ENCODE data around the gene FHL1.

FHL1 gene

DNA sequence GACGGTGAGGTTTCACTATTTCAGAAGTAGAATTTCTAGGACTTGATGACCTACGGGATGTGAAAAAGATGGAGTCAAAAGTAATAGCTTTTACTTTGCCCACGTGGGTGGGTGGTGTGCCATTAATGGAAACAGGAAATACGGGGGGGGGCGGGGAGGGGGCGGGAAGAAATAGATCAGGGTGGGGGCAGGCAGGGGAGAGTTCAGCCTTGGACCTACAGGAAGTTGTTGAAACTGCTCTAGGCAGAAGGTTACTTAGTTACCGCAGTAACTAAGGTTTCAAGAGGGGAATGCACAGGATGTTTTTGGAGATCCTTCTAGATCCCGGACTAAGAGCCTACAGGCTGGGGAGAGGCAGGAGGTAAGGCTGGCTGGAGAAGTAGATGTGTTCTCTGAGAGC, 3.6 kb upstream of the FHL1 start:
- 67 to 81% methylated on average over 3 to 8 of the region's 8 CpGs for WGBS, 2 experiments
- H3K4me1 ChIP-seq (ENCODE audit: control insufficient read depth, insufficient read depth, low read length), result no peaks in the 10 kb centered on the region
- H3K36me3 ChIP-seq (ENCODE audit: control insufficient read depth, insufficient read depth, low read length), result no peaks in the 10 kb centered on the region
- no peaks in the 10 kb centered on the region for H3K9me3 ChIP-seq (ENCODE audit: control insufficient read depth, low read length)
- H3K27ac ChIP-seq (ENCODE audit: insufficient read depth, low read depth, low read length, poor library complexity, severe bottlenecking), result no peak overlapping the region
- no peak overlapping the region for H3K4me3 ChIP-seq (ENCODE audit: insufficient read depth, low read depth, low read length)
- H3K27me3 ChIP-seq (ENCODE audit: control insufficient read depth, insufficient read depth, low read length, poor library complexity, severe bottlenecking), result peaks cover 19% of the 10 kb centered on the region

DNA sequence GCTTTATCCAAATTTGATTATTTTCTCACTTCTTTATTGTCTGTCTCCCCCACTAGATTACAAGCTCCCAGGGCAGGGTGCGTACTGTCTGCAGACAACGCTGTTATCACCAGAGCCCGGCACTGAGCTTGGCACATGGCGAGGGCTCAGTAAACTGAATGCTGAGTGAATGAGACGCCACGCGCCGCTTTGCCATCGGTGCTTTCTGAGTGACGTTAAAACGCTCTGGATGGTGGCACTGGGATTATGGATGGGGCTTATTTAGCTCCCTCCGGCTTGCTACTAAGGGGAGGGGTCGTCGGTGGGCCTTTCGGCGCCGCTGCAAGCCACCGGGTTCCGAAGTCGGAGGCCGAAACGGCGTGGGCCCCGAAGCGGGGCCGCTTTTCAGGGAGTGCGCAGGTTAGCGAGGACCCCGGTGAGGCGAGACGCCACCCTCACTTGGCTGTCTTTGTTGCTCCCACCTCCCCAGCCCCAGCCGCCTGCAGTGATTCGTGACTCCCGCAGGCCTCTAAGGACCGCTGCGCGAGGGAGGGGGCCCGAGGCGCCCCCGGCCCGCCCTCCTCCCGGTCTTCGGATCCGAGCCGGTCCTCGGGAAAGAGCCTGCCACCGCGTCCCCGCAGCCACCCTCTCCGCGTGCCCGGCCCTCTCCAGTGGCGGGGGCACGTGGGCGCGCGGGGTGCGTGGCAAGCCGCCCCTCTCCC, 569 bp upstream of the FHL1 start:
- 1 to 2% methylated on average over 59 of the region's 59 CpGs for WGBS, 2 experiments
- H3K4me1 ChIP-seq (ENCODE audit: control insufficient read depth, insufficient read depth, low read length), result peaks cover 4% of the 10 kb centered on the region
- no peaks in the 10 kb centered on the region for H3K36me3 ChIP-seq (ENCODE audit: control insufficient read depth, insufficient read depth, low read length)
- no peaks in the 10 kb centered on the region for H3K9me3 ChIP-seq (ENCODE audit: control insufficient read depth, low read length)
- peak overlapping the region; percentile 61 for H3K4me3 ChIP-seq (ENCODE audit: insufficient read depth, low read depth, low read length)
- no peak overlapping the region for H3K27ac ChIP-seq (ENCODE audit: insufficient read depth, low read depth, low read length, poor library complexity, severe bottlenecking)
- peaks cover 19% of the 10 kb centered on the region for H3K27me3 ChIP-seq (ENCODE audit: control insufficient read depth, insufficient read depth, low read length, poor library complexity, severe bottlenecking)

DNA sequence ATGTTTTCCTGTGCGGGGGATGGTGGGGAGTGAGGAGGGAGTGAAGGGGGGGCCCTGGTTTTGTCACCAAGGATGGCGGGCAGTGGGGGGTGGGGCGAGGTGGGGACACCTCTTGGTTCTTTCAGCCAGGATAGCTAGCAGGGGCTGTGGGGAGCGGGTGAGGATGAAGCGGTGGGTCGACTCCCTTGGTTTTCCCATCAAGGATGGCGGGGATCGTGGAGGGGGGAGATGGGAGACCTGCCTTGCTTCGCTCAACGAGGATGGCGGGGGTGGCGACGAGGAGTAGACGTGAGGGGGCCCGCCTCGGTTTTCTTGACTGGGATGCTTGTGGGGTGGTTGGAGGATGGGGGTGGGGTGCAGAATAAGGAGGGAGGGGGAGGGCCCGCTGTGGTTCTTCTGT, 643 bp downstream of the FHL1 start:
- H3K4me1 ChIP-seq (ENCODE audit: control insufficient read depth, insufficient read depth, low read length), result peaks cover 4% of the 10 kb centered on the region
- H3K27ac ChIP-seq (ENCODE audit: insufficient read depth, low read depth, low read length, poor library complexity, severe bottlenecking), result no peak overlapping the region
- peak overlapping the region; percentile 61 for H3K4me3 ChIP-seq (ENCODE audit: insufficient read depth, low read depth, low read length)
- H3K27me3 ChIP-seq (ENCODE audit: control insufficient read depth, insufficient read depth, low read length, poor library complexity, severe bottlenecking), result peaks cover 19% of the 10 kb centered on the region
- H3K9me3 ChIP-seq (ENCODE audit: control insufficient read depth, low read length), result no peaks in the 10 kb centered on the region
- H3K36me3 ChIP-seq (ENCODE audit: control insufficient read depth, insufficient read depth, low read length), result no peaks in the 10 kb centered on the region
- WGBS, 2 experiments, result 0 to 1% methylated on average over 17 of the region's 17 CpGs

DNA sequence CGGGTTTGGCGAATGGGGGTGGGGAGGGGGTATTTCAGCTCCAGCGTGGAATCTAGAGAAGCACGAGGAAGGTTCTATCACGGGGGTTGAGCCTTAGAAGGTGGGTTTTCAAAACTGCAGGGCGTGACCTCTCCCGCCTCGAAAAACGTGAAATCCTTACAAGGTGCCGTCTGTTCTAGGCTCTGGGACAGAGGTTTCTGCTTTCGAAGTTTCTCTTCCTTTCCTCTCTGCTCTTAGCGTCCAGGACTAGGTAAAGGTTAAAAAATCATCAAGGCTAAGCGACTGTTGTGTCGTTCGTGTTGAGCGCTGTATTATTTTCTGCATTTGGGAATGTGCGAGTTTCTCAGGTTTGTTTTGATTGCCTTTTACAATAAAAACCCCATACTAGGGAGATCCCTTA, 1.1 kb downstream of the FHL1 start:
- Histone ChIP-seq H3K4me3 (ENCODE audit: insufficient read depth, low read depth, low read length) (peak overlapping the region; percentile 61), H3K9me3 (ENCODE audit: control insufficient read depth, low read length) (no peaks in the 10 kb centered on the region), H3K27me3 (ENCODE audit: control insufficient read depth, insufficient read depth, low read length, poor library complexity, severe bottlenecking) (peaks cover 19% of the 10 kb centered on the region), H3K4me1 (ENCODE audit: control insufficient read depth, insufficient read depth, low read length) (peaks cover 4% of the 10 kb centered on the region), H3K36me3 (ENCODE audit: control insufficient read depth, insufficient read depth, low read length) (no peaks in the 10 kb centered on the region), H3K27ac (ENCODE audit: insufficient read depth, low read depth, low read length, poor library complexity, severe bottlenecking) (no peak overlapping the region)
- 3 to 4% methylated on average over 11 to 12 of the region's 17 CpGs for WGBS, 2 experiments

DNA sequence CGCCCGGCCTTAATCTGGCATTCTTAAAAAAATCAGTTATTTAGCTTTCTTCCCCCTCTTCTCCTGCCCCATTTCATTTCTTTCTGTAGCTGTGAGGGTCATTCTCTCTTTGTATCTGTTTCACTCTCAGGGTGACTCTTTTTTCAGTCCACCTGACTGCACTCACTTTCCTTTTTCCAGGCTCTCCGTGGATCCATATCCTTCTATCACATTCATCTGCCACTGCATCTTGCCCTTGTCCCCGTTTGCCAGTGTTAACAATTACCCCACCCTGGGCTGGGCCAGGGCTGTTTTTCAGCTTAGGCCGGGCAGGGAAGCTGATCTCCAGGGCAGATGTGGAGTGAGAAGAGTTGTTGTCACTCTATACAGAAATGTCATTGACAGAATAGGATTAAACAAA, 7.7 kb downstream of the FHL1 start:
- peaks cover 4% of the 10 kb centered on the region for H3K4me1 ChIP-seq (ENCODE audit: control insufficient read depth, insufficient read depth, low read length)
- WGBS, 2 experiments, result 49 to 50% methylated on average over 4 of the region's 5 CpGs
- H3K27me3 ChIP-seq (ENCODE audit: control insufficient read depth, insufficient read depth, low read length, poor library complexity, severe bottlenecking), result no peaks in the 10 kb centered on the region
- no peaks in the 10 kb centered on the region for H3K9me3 ChIP-seq (ENCODE audit: control insufficient read depth, low read length)
- H3K27ac ChIP-seq (ENCODE audit: insufficient read depth, low read depth, low read length, poor library complexity, severe bottlenecking), result no peak overlapping the region
- H3K4me3 ChIP-seq (ENCODE audit: insufficient read depth, low read depth, low read length), result no peak overlapping the region
- H3K36me3 ChIP-seq (ENCODE audit: control insufficient read depth, insufficient read depth, low read length), result no peaks in the 10 kb centered on the region

DNA sequence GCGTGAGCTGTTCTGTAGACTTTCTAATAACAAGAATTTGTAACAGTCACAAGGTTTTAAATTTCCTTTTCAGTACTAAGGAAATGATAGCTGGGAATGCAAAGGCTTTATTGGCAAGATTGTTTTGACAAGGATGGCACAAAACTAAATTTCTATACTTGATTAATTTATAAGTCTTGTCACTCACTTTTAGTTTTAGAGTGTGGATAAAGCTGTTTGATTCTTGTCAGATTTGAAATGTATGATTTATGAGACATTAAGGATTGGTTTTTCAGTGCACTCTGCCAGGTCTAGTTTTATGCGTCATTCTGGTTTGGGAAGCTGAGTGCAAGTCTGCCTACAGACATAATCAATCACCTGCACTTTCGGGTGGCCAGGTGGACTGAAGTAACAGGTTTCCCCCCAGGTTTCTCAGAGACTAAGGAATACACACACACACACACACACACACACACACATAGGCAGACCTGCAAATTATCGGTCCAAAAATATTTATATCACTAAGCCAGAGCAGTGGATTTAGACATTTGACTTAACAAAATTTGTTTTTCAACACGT, 9.3 kb downstream of the FHL1 start:
- peaks cover 3% of the 10 kb centered on the region for H3K4me1 ChIP-seq (ENCODE audit: control insufficient read depth, insufficient read depth, low read length)
- 97 to 100% methylated on average over 5 of the region's 5 CpGs for WGBS, 2 experiments
- no peaks in the 10 kb centered on the region for H3K27me3 ChIP-seq (ENCODE audit: control insufficient read depth, insufficient read depth, low read length, poor library complexity, severe bottlenecking)
- no peak overlapping the region for H3K4me3 ChIP-seq (ENCODE audit: insufficient read depth, low read depth, low read length)
- no peaks in the 10 kb centered on the region for H3K9me3 ChIP-seq (ENCODE audit: control insufficient read depth, low read length)
- no peaks in the 10 kb centered on the region for H3K36me3 ChIP-seq (ENCODE audit: control insufficient read depth, insufficient read depth, low read length)
- H3K27ac ChIP-seq (ENCODE audit: insufficient read depth, low read depth, low read length, poor library complexity, severe bottlenecking), result no peak overlapping the region

DNA sequence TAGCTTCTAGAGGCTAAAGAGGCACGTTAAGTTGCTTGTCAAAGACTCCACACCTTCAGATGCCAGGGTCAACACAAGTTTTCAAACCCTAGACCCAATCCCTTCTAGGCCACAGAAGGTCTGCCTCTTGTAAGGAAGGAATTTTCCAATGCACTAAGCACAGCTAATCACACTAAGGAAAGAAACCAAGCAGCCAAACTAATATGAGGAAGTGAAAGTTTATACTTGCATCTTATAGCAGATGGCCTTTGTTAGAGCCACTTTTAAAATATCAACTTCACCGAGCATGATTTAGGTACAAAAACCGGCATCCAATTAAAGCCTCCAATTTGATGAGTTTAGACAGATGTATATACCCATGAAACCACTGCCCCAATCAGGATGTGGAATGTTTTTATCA, 9.9 kb downstream of the FHL1 start:
- H3K4me1 ChIP-seq (ENCODE audit: control insufficient read depth, insufficient read depth, low read length), result peaks cover 3% of the 10 kb centered on the region
- no peaks in the 10 kb centered on the region for H3K9me3 ChIP-seq (ENCODE audit: control insufficient read depth, low read length)
- H3K27me3 ChIP-seq (ENCODE audit: control insufficient read depth, insufficient read depth, low read length, poor library complexity, severe bottlenecking), result no peaks in the 10 kb centered on the region
- 78 to 95% methylated on average over 2 to 3 of the region's 3 CpGs for WGBS, 2 experiments
- no peaks in the 10 kb centered on the region for H3K36me3 ChIP-seq (ENCODE audit: control insufficient read depth, insufficient read depth, low read length)
- no peak overlapping the region for H3K4me3 ChIP-seq (ENCODE audit: insufficient read depth, low read depth, low read length)
- no peak overlapping the region for H3K27ac ChIP-seq (ENCODE audit: insufficient read depth, low read depth, low read length, poor library complexity, severe bottlenecking)

DNA sequence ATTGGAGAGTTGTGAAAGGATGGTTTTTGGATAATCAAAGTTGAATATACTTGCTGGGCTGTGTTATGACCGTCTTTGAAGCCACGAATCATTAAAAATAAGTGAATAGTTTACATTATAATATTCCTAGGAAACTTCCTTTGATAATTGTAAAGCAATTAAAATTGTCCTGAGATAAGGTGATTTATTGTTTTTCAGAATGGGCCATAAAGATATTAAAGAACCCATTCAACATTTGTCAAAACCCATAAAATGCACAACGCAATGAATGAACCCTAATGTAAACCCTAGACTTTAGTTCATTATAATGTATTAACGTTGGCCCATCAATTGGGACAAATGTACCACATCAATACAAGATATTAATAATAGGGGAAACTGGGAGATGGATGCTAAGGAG, 11.4 kb downstream of the FHL1 start:
- Histone ChIP-seq H3K27ac (ENCODE audit: insufficient read depth, low read depth, low read length, poor library complexity, severe bottlenecking) (no peak overlapping the region), H3K27me3 (ENCODE audit: control insufficient read depth, insufficient read depth, low read length, poor library complexity, severe bottlenecking) (no peaks in the 10 kb centered on the region), H3K4me3 (ENCODE audit: insufficient read depth, low read depth, low read length) (no peak overlapping the region), H3K36me3 (ENCODE audit: control insufficient read depth, insufficient read depth, low read length) (no peaks in the 10 kb centered on the region), H3K9me3 (ENCODE audit: control insufficient read depth, low read length) (no peaks in the 10 kb centered on the region), H3K4me1 (ENCODE audit: control insufficient read depth, insufficient read depth, low read length) (peaks cover 3% of the 10 kb centered on the region)
- 100% methylated on average over 1 of the region's 4 CpGs; no CpG with 5 or more reads in 1 of the 2 experiments for WGBS, 2 experiments

DNA sequence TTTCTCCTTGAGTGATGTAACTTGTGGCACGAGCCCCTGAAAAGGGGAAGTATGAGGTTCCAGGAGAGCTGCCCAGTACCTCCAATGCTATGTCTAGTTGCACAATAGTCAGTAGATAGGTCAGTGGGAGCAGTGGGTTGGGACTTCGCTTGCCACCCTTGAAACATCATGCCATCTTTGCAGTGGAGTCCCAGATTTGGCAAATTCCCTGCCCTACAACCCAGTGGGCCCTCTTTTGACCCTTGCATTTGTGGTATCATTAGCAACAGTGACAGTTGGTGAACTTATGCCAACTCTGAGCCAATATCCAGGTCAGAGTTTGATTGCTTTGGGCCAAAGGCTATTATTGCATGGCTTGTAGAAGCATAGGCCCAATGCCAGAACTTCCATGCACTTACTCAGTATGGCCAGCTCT, 12.3 kb downstream of the FHL1 start:
- no peaks in the 10 kb centered on the region for H3K9me3 ChIP-seq (ENCODE audit: control insufficient read depth, low read length)
- H3K36me3 ChIP-seq (ENCODE audit: control insufficient read depth, insufficient read depth, low read length), result no peaks in the 10 kb centered on the region
- no peaks in the 10 kb centered on the region for H3K27me3 ChIP-seq (ENCODE audit: control insufficient read depth, insufficient read depth, low read length, poor library complexity, severe bottlenecking)
- H3K4me3 ChIP-seq (ENCODE audit: insufficient read depth, low read depth, low read length), result no peak overlapping the region
- peaks cover 3% of the 10 kb centered on the region for H3K4me1 ChIP-seq (ENCODE audit: control insufficient read depth, insufficient read depth, low read length)
- WGBS, 2 experiments, result 94% methylated on average over 2 of the region's 2 CpGs
- H3K27ac ChIP-seq (ENCODE audit: insufficient read depth, low read depth, low read length, poor library complexity, severe bottlenecking), result no peak overlapping the region

DNA sequence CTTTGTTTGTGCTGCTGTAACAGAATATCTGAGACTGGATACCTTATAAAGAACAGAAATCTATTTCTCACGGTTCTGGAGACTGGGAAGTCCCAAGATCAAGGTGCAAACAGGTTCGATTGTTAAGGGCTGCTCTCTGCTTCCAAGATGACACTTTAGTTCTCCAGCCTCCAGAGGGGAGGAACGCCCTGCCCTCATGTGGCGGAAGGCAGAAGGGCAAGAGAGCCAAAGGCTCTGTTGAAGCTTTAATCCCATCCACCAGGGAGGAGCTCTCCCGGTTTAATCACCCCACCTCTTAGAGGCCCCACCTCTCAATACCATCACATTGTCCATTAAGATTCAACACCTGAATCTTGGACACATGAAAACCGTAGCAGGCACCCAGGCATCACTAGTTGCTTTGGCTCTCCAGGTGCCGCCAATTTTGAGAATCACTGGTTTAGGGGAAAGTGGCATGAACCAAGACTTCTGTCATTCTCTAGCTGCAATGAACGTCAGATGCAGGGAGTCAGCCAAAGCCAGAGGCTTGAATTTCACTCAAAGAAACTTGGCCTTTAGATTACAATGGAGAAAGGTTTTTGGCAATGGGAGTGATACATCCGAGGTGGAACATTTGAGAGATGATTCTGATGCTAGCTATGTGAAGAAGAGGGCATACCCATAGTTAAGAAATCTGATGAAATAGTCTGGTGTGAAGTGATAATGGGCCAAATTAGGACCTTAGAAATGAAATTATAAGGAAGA, 15.7 kb downstream of the FHL1 start:
- no peaks in the 10 kb centered on the region for H3K27me3 ChIP-seq (ENCODE audit: control insufficient read depth, insufficient read depth, low read length, poor library complexity, severe bottlenecking)
- no peak overlapping the region for H3K4me3 ChIP-seq (ENCODE audit: insufficient read depth, low read depth, low read length)
- no peaks in the 10 kb centered on the region for H3K36me3 ChIP-seq (ENCODE audit: control insufficient read depth, insufficient read depth, low read length)
- no peaks in the 10 kb centered on the region for H3K9me3 ChIP-seq (ENCODE audit: control insufficient read depth, low read length)
- no peak overlapping the region for H3K27ac ChIP-seq (ENCODE audit: insufficient read depth, low read depth, low read length, poor library complexity, severe bottlenecking)
- WGBS, 2 experiments, result 43 to 46% methylated on average over 9 of the region's 9 CpGs
- H3K4me1 ChIP-seq (ENCODE audit: control insufficient read depth, insufficient read depth, low read length), result peaks cover 13% of the 10 kb centered on the region
